Mesenchymal stem cell (in vitro differentiated cells and primary cell): ENCODE results near the gene GALNT18.

ENCODE experiments used
- DNase-seq: peaks from one replicate; pipeline ENCODE4 v3.0.0-alpha.2; 2013
- H2AFZ ChIP-seq: one replicate; pipeline ENCODE4 v1.6.1; 2013; ENCODE audit warnings: low read depth, mild to moderate bottlenecking, control low read depth, inconsistent platforms, low read length, moderate library complexity
- H2AK5ac ChIP-seq: 2 replicates; pipeline ENCODE4 v1.6.1; 2013; ENCODE audit warnings: low read length, moderate library complexity, mild to moderate bottlenecking, inconsistent platforms; ENCODE audit not compliant: severe bottlenecking
- H2BK120ac ChIP-seq: one replicate; pipeline ENCODE4 v1.6.1; 2013; ENCODE audit warnings: low read depth, mild to moderate bottlenecking, inconsistent platforms, low read length, moderate library complexity
- H2BK12ac ChIP-seq, 2 experiments: one replicate each; pipeline ENCODE4 v1.6.1; 2013; ENCODE audit warnings: inconsistent platforms in 2 of 2, low read length in 2 of 2, mild to moderate bottlenecking in 2 of 2, moderate library complexity in 2 of 2, control low read depth in 1 of 2
- H2BK15ac ChIP-seq: one replicate; pipeline ENCODE4 v1.6.1; 2013; ENCODE audit warnings: mild to moderate bottlenecking, low read depth, inconsistent platforms; ENCODE audit not compliant: poor library complexity, severe bottlenecking
- H2BK5ac ChIP-seq: 2 replicates; pipeline ENCODE4 v1.6.1; 2013; ENCODE audit warnings: low read depth, mild to moderate bottlenecking, low read length, control low read depth, inconsistent platforms; ENCODE audit not compliant: poor library complexity, severe bottlenecking
- H3K14ac ChIP-seq, 2 experiments: one replicate each; pipeline ENCODE4 v1.6.1; 2013; ENCODE audit warnings: inconsistent platforms in 2 of 2, low read length in 2 of 2, control low read depth in 1 of 2, mild to moderate bottlenecking in 1 of 2, moderate library complexity in 1 of 2
- H3K18ac ChIP-seq, 2 experiments: one replicate each; pipeline ENCODE4 v1.6.1; 2013; ENCODE audit warnings: inconsistent platforms in 2 of 2, low read length in 2 of 2, control low read depth in 1 of 2, low read depth in 1 of 2, mild to moderate bottlenecking in 1 of 2
- H3K23ac ChIP-seq, 2 experiments: one replicate each; pipeline ENCODE4 v1.6.1; 2013; ENCODE audit warnings: inconsistent platforms in 2 of 2, low read length in 2 of 2, mild to moderate bottlenecking in 2 of 2, moderate library complexity in 2 of 2, control low read depth in 1 of 2
- H3K27ac ChIP-seq: 2 replicates; pipeline ENCODE4 v1.5.1; 2013; ENCODE audit warnings: mild to moderate bottlenecking, moderate library complexity, low read length, control low read depth, inconsistent platforms; ENCODE audit not compliant: poor library complexity, severe bottlenecking
- H3K27me3 ChIP-seq, 2 experiments: 2 replicates each; pipeline versions ENCODE4 v1.6.1 to v1.7.0; 2013; ENCODE audit warnings: low read length in 2 of 2, mild to moderate bottlenecking in 2 of 2, moderate library complexity in 2 of 2, control low read depth in 1 of 2, inconsistent platforms in 1 of 2; ENCODE audit not compliant: control insufficient read depth in 1 of 2, insufficient read depth in 1 of 2
- H3K36me3 ChIP-seq, 2 experiments: 2 replicates each; pipeline versions ENCODE4 v1.6.1 to v1.7.0; 2013; ENCODE audit warnings: low read length in 2 of 2, control low read depth in 1 of 2, inconsistent platforms in 1 of 2, low read depth in 1 of 2, mild to moderate bottlenecking in 1 of 2; ENCODE audit not compliant: insufficient read depth in 2 of 2, control insufficient read depth in 1 of 2
- H3K4ac ChIP-seq, 2 experiments: one replicate each; pipeline ENCODE4 v1.6.1; 2013; ENCODE audit warnings: inconsistent platforms in 2 of 2, low read length in 2 of 2, mild to moderate bottlenecking in 2 of 2, moderate library complexity in 2 of 2, control low read depth in 1 of 2, low read depth in 1 of 2
- H3K4me1 ChIP-seq: 2 replicates; pipeline ENCODE4 v1.6.1; 2013; ENCODE audit warnings: low read depth, low read length, control low read depth; ENCODE audit not compliant: control insufficient read depth, insufficient read depth
- H3K4me2 ChIP-seq: 2 replicates; pipeline ENCODE4 v1.6.1; 2013; ENCODE audit warnings: low read length, mild to moderate bottlenecking, inconsistent platforms; ENCODE audit not compliant: poor library complexity, severe bottlenecking
- H3K4me3 ChIP-seq, 2 experiments: 2 replicates each; pipeline versions ENCODE4 v1.5.1 to v1.7.0; 2013; ENCODE audit warnings: low read length in 2 of 2, mild to moderate bottlenecking in 2 of 2, control low read depth in 1 of 2, low read depth in 1 of 2; ENCODE audit not compliant: insufficient read depth in 1 of 2
- H3K79me1 ChIP-seq: replicated peaks from 2 replicates; pipeline ENCODE4 v1.6.1; 2013; ENCODE audit warnings: mild to moderate bottlenecking, control low read depth, low read length, inconsistent platforms; ENCODE audit not compliant: poor library complexity, severe bottlenecking
- H3K9ac ChIP-seq: 2 replicates; pipeline ENCODE4 v1.7.0; 2013; ENCODE audit warnings: mild to moderate bottlenecking, low read length, moderate library complexity
- H3K9me3 ChIP-seq: 2 replicates; pipeline ENCODE4 v1.7.0; 2013; ENCODE audit warnings: mild to moderate bottlenecking, low read length; ENCODE audit not compliant: control insufficient read depth
- H4K8ac ChIP-seq: one replicate; pipeline ENCODE4 v1.6.1; 2013; ENCODE audit warnings: inconsistent platforms, mild to moderate bottlenecking, low read length, moderate library complexity
- H4K91ac ChIP-seq: one replicate; pipeline ENCODE4 v1.6.1; 2013; ENCODE audit warnings: mild to moderate bottlenecking, low read length, inconsistent platforms
- WGBS: methylation state at CpG from one replicate; pipeline ENCODE4 v1.1.7; 2013; ENCODE audit warnings: mixed read lengths; 5-methylcytosine and 5-hydroxymethylcytosine counted together

GALNT18 gene

GRCh38 chr11:11268706-11269105, 353.1 kb downstream of the GALNT18 start:
- H3K9ac ChIP-seq = no peak overlapping the region
- H3K36me3 ChIP-seq = no peaks in the 10 kb centered on the region
- no peak overlapping the region for H3K23ac ChIP-seq
- peaks cover under 1% of the 10 kb centered on the region for H3K4me1 ChIP-seq
- no peak for DNase-seq
- no peak overlapping the region for H3K14ac ChIP-seq
- H3K9me3 ChIP-seq = no peaks in the 10 kb centered on the region
- H3K18ac ChIP-seq = no peak overlapping the region
- no peak overlapping the region for H3K27ac ChIP-seq
- no peak overlapping the region for H3K4ac ChIP-seq
- no peak overlapping the region for H4K91ac ChIP-seq
- no peak overlapping the region for H4K8ac ChIP-seq
- H2BK5ac ChIP-seq = no peak overlapping the region
- H3K4me2 ChIP-seq = no peak overlapping the region
- peaks cover 0 to 33% of the 10 kb centered on the region in 2 experiments for H3K27me3 ChIP-seq
- H2AK5ac ChIP-seq = no peak overlapping the region
- peak overlapping the region in 1 of 2 experiments; percentile 18 for H3K4me3 ChIP-seq
- H2BK120ac ChIP-seq = no peak overlapping the region
- no peaks in the 10 kb centered on the region for H3K79me1 ChIP-seq
- H2AFZ ChIP-seq = no peak overlapping the region
- H2BK15ac ChIP-seq = no peak overlapping the region
- WGBS = 96% methylated on average over 5 of the region's 5 CpGs
- no peak overlapping the region for H2BK12ac ChIP-seq

DNA sequence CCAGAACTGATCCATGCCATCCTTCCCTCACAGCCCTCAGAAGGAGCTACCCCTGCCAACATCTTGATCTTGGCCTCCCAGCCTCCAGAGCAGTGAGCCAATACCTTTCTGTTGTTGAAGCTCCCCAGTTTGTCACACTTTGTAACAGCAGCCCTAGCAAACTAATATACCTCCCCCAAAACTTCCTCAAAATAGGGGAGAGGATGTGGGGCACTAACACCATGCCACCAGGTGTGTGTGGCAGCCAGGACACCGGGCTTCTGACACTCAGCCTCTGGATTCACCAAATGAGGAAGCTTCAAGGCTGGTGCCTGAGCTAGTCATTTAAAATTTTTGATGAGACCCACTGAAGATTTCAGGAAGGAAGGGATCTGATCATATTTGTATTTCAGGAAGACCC, 353.7 kb downstream of the GALNT18 start:
- no peak overlapping the region for H2BK15ac ChIP-seq
- no peak overlapping the region for H3K9ac ChIP-seq
- no peak overlapping the region for H2AFZ ChIP-seq
- peaks cover 3% of the 10 kb centered on the region for H3K4me1 ChIP-seq
- no peak overlapping the region for H3K4me2 ChIP-seq
- no peak overlapping the region for H2BK12ac ChIP-seq
- no peaks in the 10 kb centered on the region for H3K79me1 ChIP-seq
- no peak overlapping the region for H3K27ac ChIP-seq
- 47% methylated on average over 1 of the region's 1 CpG for WGBS
- peaks cover 3 to 33% of the 10 kb centered on the region in 2 experiments for H3K27me3 ChIP-seq
- H2BK5ac ChIP-seq = no peak overlapping the region
- no peaks in the 10 kb centered on the region for H3K9me3 ChIP-seq
- no peak overlapping the region for H4K8ac ChIP-seq
- H3K18ac ChIP-seq = no peak overlapping the region
- no peak overlapping the region for H4K91ac ChIP-seq
- no peak overlapping the region for H3K4ac ChIP-seq
- DNase-seq = no peak
- no peak overlapping the region for H3K4me3 ChIP-seq
- no peak overlapping the region for H3K23ac ChIP-seq
- H3K14ac ChIP-seq = no peak overlapping the region
- H2AK5ac ChIP-seq = no peak overlapping the region
- no peaks in the 10 kb centered on the region for H3K36me3 ChIP-seq
- H2BK120ac ChIP-seq = no peak overlapping the region

DNA sequence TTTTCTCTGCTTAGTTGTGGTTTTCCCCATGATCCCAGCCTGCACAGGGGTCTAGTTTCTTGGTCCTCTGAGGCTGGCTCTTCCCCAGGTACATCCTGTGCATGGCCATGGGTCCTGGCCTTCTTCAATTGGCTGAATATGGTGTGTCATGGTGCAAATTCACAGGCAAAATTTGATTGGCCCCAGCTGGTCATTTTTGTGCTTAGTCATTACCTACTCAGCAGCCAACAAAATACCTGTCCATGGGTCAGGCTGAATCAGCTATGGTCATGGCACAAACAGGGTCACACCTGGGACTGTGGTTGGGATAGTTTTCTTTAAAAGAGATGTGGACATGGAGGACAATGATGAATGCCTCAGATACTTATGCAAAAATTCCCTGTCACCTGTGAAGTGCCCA, 354.5 kb downstream of the GALNT18 start:
- no peak overlapping the region for H2BK5ac ChIP-seq
- H3K4me1 ChIP-seq = peaks cover 3% of the 10 kb centered on the region
- no peak overlapping the region for H3K9ac ChIP-seq
- H3K9me3 ChIP-seq = no peaks in the 10 kb centered on the region
- no peak overlapping the region for H3K4me2 ChIP-seq
- no peak overlapping the region for H3K27ac ChIP-seq
- H2BK15ac ChIP-seq = no peak overlapping the region
- H4K91ac ChIP-seq = no peak overlapping the region
- H3K23ac ChIP-seq = no peak overlapping the region
- no peak overlapping the region for H3K14ac ChIP-seq
- H2BK120ac ChIP-seq = no peak overlapping the region
- no peak overlapping the region for H4K8ac ChIP-seq
- H2AK5ac ChIP-seq = no peak overlapping the region
- H2BK12ac ChIP-seq = no peak overlapping the region
- H3K27me3 ChIP-seq = peaks cover 4 to 33% of the 10 kb centered on the region in 2 experiments
- H3K4ac ChIP-seq = no peak overlapping the region
- H3K18ac ChIP-seq = no peak overlapping the region
- DNase-seq = no peak
- no peaks in the 10 kb centered on the region for H3K79me1 ChIP-seq
- no peak overlapping the region for H2AFZ ChIP-seq
- no peaks in the 10 kb centered on the region for H3K36me3 ChIP-seq
- H3K4me3 ChIP-seq = no peak overlapping the region

GRCh38 chr11:11265994-11266606, 355.7 kb downstream of the GALNT18 start:
- no peak overlapping the region for H2BK12ac ChIP-seq
- no peak for DNase-seq
- no peak overlapping the region for H2AK5ac ChIP-seq
- WGBS = 49% methylated on average over 7 of the region's 8 CpGs
- H2BK15ac ChIP-seq = peak overlapping the region; percentile 34
- no peak overlapping the region for H3K4me3 ChIP-seq
- H2AFZ ChIP-seq = no peak overlapping the region
- H3K4me2 ChIP-seq = no peak overlapping the region
- H3K14ac ChIP-seq = no peak overlapping the region
- H3K9me3 ChIP-seq = no peaks in the 10 kb centered on the region
- no peak overlapping the region for H4K91ac ChIP-seq
- no peak overlapping the region for H2BK5ac ChIP-seq
- peak overlapping the region in 1 of 2 experiments; percentile 29 for H3K23ac ChIP-seq
- H3K79me1 ChIP-seq = no peaks in the 10 kb centered on the region
- no peak overlapping the region for H4K8ac ChIP-seq
- no peak overlapping the region for H3K27ac ChIP-seq
- no peak overlapping the region for H3K9ac ChIP-seq
- peaks cover 15 to 39% of the 10 kb centered on the region in 2 experiments for H3K27me3 ChIP-seq
- no peak overlapping the region for H3K18ac ChIP-seq
- no peak overlapping the region for H3K4ac ChIP-seq
- no peaks in the 10 kb centered on the region for H3K36me3 ChIP-seq
- no peak overlapping the region for H2BK120ac ChIP-seq
- peaks cover 3% of the 10 kb centered on the region for H3K4me1 ChIP-seq
